GM12865 (cell line): ENCODE measurements around the gene FAM117B.

Experiments
- DNase-seq: peaks from one replicate; pipeline ENCODE4 v3.0.0; 2010; ENCODE audit warnings: low read depth
- H3K4me3 ChIP-seq: 2 replicates; pipeline ENCODE4 v1.5.1; 2011; ENCODE audit warnings: mild to moderate bottlenecking, low read depth, low read length, control low read depth
- CTCF ChIP-seq: IDR thresholded peaks from 2 replicates; pipeline ENCODE4 v1.5.1; 2011; ENCODE audit warnings: low read length, control low read depth, low read depth, inconsistent platforms; ENCODE audit not compliant: insufficient read depth; ENCODE audit errors: missing control alignments

Gene FAM117B

GRCh38 chr2:202716114-202716718 lies 81.4 kb downstream of the FAM117B start:
- DNase-seq: no peak
- no peak overlapping the region for H3K4me3 ChIP-seq
- TF ChIP-seq CTCF: no peak

DNA sequence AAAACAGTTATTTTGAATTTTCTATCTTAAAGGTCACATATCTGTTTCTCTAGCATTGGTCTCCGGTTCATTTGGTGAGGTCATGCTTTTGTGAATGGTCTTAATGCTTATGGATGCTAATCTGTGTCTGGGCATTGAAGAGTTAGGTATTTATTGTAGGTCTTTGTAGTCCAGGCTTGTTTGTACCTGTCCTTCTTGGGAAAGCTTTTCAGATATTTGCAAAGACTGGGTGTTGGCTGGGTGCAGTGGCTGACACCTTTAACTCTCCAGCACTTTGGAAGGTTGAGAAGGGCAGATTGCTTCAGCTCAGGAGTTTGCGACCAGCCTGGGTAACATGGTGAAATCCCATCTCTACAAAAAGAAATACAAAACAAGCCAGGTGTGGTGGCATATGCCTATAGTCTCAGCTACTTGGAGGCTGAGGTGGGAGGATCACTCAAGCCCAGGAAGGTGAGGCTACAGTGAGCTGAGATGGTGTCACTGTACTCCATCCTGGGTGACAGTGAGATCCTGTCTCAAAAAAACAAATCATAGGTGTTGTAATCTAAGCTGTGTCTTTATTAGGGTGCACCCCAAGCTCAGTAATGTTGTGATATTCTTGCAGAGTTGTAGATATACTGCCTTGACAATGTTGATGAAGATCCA lies 82.3 kb downstream of the FAM117B start:
- DNase-seq: no peak
- no peak for TF ChIP-seq CTCF

DNA sequence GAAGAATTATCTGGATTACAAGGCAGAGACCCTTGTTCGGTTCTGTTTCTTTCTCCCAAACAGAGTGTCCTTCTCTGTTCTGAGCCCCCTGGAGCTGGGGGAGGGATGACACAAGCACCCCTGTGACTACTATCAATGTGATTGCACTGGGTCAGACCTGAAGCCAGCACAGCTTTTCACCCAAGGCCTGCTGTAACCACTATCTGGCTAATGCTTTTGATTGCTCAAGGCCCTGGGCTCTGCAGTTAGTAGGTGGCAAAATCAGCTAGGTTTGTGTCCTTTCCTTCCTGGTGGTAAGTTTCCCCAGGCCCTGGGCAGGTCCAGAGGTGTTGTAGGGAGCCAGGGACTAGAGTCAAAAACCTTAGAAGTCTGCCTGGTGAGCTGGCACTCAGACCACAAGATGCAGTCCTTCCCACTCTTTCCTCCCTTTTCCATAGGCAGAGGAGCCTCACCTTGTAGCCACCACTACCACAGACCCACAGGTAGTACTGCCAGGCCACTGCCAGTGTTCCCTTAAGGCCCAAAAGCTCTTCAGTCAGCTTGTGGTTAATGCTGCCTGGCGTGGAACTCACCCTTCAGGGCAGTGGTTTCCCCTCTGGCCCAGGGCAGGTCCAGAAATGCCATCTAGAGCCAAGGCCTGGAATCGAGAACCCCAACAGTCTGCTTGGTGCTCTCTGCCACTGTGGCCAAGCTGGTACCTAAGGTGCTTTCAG lies 83.0 kb downstream of the FAM117B start:
- H3K4me3 ChIP-seq: no peak overlapping the region
- TF ChIP-seq CTCF: no peak
- DNase-seq: peak; percentile 28

More for the DNA sequence above, 82.3 kb downstream of the FAM117B start:
- H3K4me3 ChIP-seq: no peak overlapping the region

DNA sequence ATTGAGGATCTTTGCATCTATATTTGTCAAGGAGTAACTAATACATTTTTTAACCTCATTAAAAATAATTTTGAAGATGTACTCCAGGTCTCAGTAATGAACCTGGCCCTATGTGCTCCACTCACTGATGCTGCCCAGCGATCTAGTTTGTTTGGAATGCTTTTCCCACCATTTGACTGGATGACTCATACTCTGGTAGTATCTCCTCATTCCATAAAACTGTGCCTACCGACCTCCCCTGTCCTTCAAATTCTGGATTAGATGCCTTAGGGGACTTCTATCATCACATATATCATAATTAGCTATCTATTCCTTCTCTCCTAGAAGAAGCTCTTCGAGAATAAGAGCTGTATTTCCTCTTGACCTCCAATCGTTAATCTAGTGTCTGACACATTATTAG lies 83.8 kb downstream of the FAM117B start:
- DNase-seq: no peak

DNA sequence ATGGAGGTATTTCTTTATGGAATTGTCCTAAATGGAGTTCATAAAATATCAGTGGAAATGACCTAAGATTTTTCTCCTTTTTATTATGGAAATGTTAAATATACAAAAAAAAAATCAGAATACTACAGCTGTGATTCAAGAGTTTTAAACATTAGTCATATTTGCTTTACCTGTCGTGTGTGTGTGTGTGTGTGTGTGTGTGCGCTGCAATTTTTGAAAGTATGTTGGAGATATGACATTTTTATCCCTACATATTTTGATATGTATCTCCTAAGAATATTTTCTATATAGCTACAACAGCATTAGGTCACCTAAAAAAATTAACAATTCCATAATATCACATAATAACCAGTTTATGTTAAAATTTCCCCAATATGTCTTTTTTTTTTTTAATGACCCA lies 85.5 kb downstream of the FAM117B start:
- TF ChIP-seq CTCF: no peak
- DNase-seq: no peak
- H3K4me3 ChIP-seq: no peak overlapping the region

More for the DNA sequence above, 83.8 kb downstream of the FAM117B start:
- no peak overlapping the region for H3K4me3 ChIP-seq
- no peak for TF ChIP-seq CTCF

- no peak for DNase-seq
- TF ChIP-seq CTCF: no peak
- no peak overlapping the region for H3K4me3 ChIP-seq
Measured at GRCh38 chr2:202721621-202722020, 86.9 kb downstream of the FAM117B start.

DNA sequence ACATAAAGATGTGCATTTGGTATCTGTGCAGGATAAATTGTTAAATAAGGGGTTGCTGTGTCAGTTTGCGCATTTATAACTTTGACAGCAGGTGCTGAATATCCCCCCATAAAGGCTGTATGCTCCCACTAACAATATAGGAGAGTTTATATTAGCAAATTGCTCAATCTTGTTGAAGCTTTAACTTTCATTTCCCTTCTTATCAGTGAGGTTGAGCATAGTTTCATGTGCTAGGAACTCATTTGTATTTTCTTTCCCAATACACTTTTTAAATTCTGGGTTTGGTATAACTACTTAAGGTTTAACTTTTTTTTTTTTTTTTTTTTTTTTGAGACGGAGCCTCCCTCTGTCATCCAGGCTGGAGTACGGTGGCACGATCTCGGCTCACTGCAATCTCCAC lies 89.0 kb downstream of the FAM117B start:
- TF ChIP-seq CTCF: no peak
- no peak for DNase-seq

More for the DNA sequence above, 89.0 kb downstream of the FAM117B start:
- no peak overlapping the region for H3K4me3 ChIP-seq
